DMS79 treated with DMSO at 0.1 percent for 48 hours (cell line): ENCODE results near the gene IFI6.

Experiments used
- DNase-seq: peaks from one replicate; lab custom pipeline; 2025; lab: John Stamatoyannopoulos, UW

The IFI6 gene

DNA sequence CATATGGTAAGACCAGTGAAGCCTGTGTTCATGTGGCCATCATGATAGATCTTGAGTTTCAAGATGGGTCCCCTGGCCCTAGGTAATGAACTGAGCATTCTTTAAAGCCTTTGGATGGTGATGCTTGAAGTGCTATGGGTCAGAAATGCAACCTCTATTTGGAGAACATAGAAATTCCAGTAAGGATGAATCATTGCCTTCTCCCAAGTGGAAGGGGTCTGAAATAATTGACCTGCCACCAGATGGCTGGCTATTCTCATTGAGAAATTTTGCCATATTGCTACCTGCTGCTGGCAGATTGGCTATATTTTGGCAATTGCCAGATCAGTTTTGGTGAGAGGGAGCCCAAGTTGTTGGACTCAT is 739 bp upstream of the IFI6 start:
- DNase-seq: no peak

DNA sequence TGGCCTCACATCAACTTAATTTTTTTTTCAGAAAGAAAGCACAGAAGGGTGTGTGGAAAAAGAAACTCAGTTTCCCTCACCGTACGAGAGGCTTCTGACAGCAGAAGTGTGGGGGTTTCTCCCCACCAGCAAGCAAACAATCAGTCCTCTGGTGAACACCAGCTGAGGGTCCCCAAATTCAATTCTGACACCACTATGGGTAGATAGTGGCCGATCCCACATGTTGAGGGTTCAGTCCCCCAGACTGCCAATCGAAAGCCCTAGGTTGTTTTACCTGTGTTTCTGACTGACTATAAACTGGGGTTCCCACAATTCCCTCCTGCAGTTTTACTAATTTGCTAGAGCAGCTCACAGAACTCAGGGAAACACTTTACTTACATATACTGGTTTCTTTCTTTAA is 2.1 kb downstream of the IFI6 start:
- no peak for DNase-seq

GRCh38 chr1:27668808-27669723 is 2.9 kb downstream of the IFI6 start:
- DNase-seq: peak; percentile 76

DNA sequence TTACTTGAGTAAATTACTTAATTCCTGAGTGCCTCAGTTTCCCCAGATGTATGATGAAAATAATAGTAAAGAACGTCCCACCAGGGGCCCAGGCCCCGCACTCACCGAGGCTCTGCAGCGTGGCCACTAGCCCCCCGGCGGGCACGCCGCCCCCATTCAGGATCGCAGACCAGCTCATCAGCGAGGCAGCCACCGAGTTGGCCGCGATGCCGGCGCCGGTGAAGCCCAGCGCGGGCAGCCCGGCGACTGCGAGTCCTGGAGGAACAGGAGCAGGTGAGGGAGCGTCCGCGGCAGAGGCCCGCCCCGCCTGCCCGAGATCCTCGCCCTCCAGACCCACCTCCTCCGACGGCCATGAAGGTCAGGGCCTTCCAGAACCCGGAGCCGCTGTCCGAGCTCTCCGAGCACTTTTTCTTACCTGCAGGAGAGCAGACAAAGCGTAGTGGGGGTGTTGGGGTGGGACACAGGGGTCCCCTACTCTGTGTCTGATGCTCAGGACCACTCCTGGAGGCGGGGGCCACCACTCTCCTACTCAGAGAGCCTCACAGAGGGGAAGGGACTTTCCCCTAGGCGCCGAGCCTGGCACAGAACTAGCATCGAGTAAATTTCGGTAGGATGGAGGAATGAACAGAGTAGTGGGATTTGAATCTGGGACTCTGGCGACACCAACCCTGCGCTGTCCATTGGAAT is 3.7 kb downstream of the IFI6 start:
- no peak for DNase-seq

DNA sequence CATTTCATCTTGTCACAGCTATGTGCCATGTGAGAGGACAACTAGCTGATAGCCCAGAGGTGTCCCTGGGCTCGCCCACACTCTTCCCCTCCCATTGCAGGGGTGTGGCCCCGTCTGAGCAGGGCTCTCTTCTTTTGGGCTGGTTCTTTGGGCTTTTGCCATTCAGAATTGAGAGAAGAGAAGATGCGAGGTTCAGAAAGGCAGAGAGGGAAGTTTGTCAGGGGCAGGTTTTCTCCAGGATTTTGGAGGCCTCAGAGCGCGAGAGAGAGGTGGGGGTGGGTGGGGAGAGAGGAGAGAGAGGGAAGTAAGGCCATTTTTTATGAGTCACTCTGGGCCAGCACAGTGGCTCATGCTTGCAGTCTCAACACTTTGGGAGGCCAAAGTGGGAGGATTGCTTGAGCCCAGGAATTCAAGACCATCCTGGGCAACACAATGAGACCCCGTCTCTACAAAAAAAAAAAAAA is 5.2 kb downstream of the IFI6 start:
- DNase-seq: no peak

DNA sequence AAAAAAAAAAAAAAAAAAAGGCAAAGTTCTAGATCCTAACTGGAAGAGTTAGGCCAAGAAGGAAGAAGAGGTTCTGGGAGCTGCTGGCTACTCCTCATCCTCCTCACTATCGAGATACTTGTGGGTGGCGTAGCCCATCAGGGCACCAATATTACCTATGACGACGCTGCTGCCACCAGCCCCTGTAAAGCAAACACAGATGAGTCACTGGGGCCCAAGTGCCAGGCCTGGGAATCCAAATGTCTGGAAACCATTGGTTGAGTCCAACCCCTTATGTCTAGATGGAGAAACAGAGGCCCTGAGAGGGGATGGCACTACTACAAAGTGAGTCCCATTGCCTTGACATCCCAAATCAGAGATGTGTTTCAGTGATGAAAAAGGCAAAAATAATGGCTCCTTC is 5.7 kb downstream of the IFI6 start:
- no peak for DNase-seq

DNA sequence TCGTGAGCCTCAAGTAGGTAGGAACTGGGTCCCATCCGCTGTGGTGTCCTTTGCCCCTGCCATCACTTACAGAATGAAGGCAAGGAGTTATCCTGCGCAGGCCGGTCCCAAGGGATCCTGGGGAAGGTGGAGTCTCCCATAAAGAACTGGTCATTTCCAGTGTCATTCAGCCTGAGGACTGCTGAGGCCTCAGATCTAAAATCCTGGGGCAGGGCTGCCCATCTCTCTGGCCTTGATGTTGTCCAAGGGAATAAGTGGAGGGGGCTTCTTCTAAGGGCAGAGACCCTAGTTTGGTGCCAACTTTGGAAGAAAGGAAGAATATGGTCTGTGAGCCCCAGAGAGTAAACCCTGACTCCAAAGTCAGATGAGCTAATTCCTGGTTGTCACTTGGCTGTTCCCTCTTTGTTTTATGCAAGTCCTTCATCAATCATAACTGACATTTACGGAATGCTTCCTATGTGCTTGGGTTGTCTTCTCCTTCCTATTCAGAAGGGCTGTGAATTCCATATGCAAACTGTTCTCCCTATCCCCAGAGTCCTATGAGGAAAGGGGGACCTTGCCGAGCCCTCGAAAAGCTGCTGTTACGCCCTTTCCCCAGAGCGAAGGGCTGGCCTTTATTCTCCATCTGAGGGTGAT is 6.9 kb downstream of the IFI6 start:
- DNase-seq: no peak

DNA sequence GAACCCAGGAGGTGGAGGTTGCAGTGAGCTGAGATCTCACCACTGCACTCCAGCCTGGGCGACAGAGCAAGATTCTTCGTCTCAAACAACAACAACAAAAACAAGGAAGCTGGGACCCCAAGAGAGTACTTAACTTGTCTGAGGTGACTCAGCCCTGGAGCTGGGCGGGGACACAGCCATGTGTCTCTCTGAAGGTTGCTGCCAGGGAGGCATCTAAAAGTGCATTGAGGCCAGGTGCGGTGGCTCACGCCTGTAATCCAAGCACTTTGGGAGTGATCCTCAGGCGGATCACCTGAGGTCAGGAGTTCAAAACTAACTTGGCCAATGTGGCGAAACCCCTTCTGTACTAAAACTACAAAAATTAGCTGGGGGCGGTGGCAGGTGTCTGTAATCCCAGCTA is 7.7 kb downstream of the IFI6 start:
- DNase-seq: no peak

DNA sequence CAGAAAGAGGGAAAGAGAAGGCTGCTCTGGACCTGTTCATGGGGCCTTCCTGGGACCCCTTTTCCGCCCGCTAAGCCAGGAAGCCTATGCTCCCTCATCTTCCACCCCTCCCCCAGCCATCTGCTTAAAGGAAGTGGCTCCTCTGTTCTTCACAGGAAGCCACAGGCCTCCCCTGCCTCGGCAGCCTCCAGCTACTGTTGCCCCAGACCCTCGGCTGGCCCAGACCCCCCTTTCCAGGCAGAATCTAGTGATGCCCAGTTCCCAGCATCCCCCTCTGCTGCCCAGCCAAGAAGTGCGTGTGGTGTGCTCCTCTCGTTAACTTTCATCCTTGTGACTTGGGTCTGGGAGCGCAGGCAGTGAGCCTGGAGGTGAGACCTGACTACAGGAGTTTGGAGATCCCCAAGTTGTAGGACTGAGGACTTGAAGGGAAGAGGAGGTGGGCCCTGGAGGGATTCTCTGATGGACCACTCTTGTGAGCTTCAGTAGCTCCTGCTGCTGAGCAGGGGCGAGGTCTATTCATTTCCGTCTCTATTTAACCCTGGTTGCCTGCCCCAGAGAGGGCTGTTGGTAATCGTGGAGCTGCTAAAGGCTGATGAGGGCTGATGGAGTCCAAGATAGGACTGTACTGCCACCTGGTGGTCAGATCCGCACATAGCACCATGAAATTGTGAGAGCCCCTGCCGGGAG is 9.1 kb downstream of the IFI6 start:
- DNase-seq: peak; percentile 70

DNA sequence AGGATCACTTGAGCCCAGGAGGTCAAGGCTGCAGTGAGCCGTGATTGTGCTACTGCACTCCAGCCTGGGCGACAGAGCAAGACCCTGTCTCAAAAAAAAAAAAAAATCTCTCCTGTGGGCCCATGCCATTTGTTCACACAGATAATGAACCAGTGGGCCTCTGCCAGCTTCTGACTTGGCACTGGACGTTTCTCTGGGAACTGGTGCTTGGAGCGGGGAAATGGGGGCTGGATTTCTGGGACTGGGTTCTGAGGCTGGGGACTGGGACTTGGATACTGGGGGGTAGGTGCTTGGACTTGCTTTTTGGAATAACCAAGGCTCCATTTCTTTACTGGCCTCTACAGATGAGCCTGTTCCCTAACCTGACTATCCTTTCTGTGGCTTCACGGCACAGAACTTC is 9.7 kb downstream of the IFI6 start:
- no peak for DNase-seq

GRCh38 chr1:27661412-27662075 is 10.4 kb downstream of the IFI6 start:
- no peak for DNase-seq

DNA sequence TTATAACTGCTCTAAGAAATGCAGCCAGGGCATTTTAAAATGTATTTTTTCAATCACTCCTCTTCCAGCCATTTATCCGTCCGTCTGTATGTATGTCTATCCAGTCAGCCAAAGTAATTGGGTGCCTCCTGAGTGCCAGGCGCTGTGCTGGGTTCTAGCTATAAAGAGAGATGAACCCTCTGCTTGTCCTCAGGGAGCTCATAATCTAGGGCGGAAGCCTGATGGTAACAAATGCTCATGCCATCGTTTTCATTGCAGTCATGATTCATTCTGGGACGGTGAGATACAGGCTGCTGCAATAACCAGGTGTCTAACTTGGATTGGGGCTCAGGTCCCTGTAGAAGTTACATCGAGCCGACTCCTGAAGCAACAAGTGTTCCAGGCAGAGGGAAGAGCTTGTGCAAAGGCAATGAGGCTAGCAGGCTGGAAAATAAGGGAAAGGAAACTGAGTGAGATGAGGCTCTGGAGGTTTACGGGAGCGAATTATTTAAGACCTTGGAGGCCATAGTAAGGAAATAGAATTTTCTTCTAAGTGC is 11.6 kb downstream of the IFI6 start:
- DNase-seq: no peak

- peak; percentile 71 for DNase-seq
These were observed 12.3 kb downstream of the IFI6 start for GRCh38 chr1:27659497-27660299.

- DNase-seq: no peak
These were observed 13.0 kb downstream of the IFI6 start for GRCh38 chr1:27658951-27659496.

DNA sequence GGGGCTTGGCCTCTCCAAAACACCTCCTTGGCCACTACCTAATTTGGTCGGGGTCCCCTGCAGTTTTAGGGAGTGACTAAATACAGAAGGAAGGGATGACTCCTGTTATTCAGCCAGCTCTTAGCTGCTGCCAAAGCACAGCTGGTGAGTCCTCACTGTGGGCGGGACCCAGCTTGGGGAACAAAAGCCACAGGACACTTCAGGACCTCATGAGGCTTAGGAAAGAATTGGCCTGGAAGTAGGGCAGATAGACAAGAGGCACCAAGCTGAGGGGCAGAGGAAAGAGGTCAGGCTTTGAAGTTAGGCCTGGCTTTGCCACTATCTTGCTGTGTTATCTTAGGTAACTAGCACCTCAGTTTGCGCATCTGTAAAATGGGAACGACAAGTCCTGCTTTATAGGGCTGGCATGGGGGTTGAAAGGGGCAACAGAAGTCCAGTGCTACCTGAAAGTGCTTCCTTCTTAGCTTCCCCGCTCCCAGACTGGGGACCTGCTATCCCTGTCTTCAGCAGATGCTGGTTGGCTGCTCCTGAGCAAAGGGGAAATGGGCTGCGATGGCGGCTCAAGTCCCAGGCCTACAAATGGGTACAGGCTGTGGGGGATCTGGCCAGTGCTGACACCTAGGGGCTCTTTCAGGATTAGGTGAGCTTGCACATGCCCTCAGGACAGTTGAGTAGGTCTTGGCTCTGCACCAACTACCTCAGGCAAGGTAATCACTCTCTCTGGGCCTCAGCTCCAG is 15.7 kb downstream of the IFI6 start:
- DNase-seq: no peak

GRCh38 chr1:27655151-27655937 is 16.6 kb downstream of the IFI6 start:
- no peak for DNase-seq

- DNase-seq: no peak
These were observed 19.7 kb downstream of the IFI6 start for GRCh38 chr1:27652111-27652864.

GRCh38 chr1:27650539-27651175 is 21.3 kb downstream of the IFI6 start:
- DNase-seq: no peak
